GM21360 (cell line): Measurements from ENCODE around the gene RAB40B.
"Not testable (repeated sequence)": the region's sequence is repeated elsewhere in the genome, so short reads cannot be mapped to it uniquely, and the experiment has no call there.

Experiments used
- ATAC-seq: cut with Tn5 transposase; IDR thresholded peaks from one replicate; pipeline ENCODE4 v1.9.1; 2021; ENCODE audit warnings: mild to moderate bottlenecking, moderate library complexity; ENCODE audit not compliant: unreplicated experiment

The RAB40B gene

GRCh38 chr17:82668631-82669099, 29.8 kb downstream of the RAB40B start:
- no peak for ATAC-seq

GRCh38 chr17:82668024-82668630, 30.4 kb downstream of the RAB40B start:
- no peak for ATAC-seq

- ATAC-seq = no peak
Observed at GRCh38 chr17:82667668-82668000, 30.9 kb downstream of the RAB40B start.

- ATAC-seq = no peak
Observed at GRCh38 chr17:82666931-82667667, 31.4 kb downstream of the RAB40B start.

GRCh38 chr17:82665891-82666290, 32.6 kb downstream of the RAB40B start:
- ATAC-seq = no peak

- ATAC-seq = no peak
Observed at GRCh38 chr17:82665217-82665616, 33.3 kb downstream of the RAB40B start.

- ATAC-seq = no peak
Observed at GRCh38 chr17:82664701-82665182, 33.8 kb downstream of the RAB40B start.

GRCh38 chr17:82664276-82664575, 34.3 kb downstream of the RAB40B start:
- no peak for ATAC-seq

GRCh38 chr17:82663381-82664275, 34.9 kb downstream of the RAB40B start:
- no peak for ATAC-seq

- ATAC-seq = no peak
Observed at GRCh38 chr17:82662711-82663261, 35.7 kb downstream of the RAB40B start.

GRCh38 chr17:82661717-82662683, 36.5 kb downstream of the RAB40B start:
- no peak for ATAC-seq

- ATAC-seq = no peak
Observed at GRCh38 chr17:82659886-82660285, 38.6 kb downstream of the RAB40B start.

GRCh38 chr17:82658796-82659452, 39.6 kb downstream of the RAB40B start:
- no peak for ATAC-seq

GRCh38 chr17:82658331-82658730, 40.2 kb downstream of the RAB40B start:
- ATAC-seq = no peak

- ATAC-seq = no peak
Observed at GRCh38 chr17:82657926-82658325, 40.6 kb downstream of the RAB40B start.

- ATAC-seq = no peak
Observed at GRCh38 chr17:82656266-82656665, 42.2 kb downstream of the RAB40B start.

- no peak for ATAC-seq
Observed at GRCh38 chr17:82655523-82655922, 43.0 kb downstream of the RAB40B start.

- no peak for ATAC-seq
Observed at GRCh38 chr17:82655038-82655479, 43.4 kb downstream of the RAB40B start.

GRCh38 chr17:82654611-82655010, 43.9 kb downstream of the RAB40B start:
- not testable (repeated sequence) for ATAC-seq
